Stimulated activated CD4-positive, alpha-beta T cell treated with anti-CD3 and anti-CD28 coated beads, Interleukin-4, amount 100 ng/mL, for 4 hours (primary cell): ENCODE data around the gene JOSD2.
"Not testable (repeated sequence)": the region's sequence is repeated elsewhere in the genome, so short reads cannot be mapped to it uniquely, and the experiment has no call there.

ENCODE experiments used
- DNase-seq, 2 experiments: peaks; one replicate each; pipeline ENCODE4 v3.0.0-alpha.2; 2020

Gene JOSD2

GRCh38 chr19:50546527-50547221 lies 35.7 kb upstream of the JOSD2 start:
- DNase-seq = no peak

DNA sequence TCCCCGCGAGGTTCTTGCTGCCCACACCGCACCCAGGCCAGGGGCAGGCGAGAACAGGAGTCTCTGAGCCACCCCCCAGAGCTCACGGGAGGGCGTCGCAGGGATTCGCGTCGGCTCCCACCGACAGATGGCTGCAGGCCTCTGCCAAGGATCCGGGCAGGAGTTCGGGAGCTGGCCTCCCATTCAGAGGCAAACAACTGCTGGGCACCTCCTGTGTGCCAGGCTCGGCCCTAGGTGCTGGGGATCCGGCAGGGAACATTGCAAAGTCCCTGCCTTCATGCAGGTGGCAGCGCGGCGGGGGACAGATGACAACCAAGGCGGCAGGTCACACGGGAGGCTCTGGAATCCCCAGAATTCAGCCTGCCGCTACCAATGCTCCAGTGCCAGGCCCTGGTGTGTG lies 32.0 kb upstream of the JOSD2 start:
- no peak for DNase-seq

GRCh38 chr19:50537769-50538230 lies 26.8 kb upstream of the JOSD2 start:
- peak; percentile 41 to 65 for DNase-seq

DNA sequence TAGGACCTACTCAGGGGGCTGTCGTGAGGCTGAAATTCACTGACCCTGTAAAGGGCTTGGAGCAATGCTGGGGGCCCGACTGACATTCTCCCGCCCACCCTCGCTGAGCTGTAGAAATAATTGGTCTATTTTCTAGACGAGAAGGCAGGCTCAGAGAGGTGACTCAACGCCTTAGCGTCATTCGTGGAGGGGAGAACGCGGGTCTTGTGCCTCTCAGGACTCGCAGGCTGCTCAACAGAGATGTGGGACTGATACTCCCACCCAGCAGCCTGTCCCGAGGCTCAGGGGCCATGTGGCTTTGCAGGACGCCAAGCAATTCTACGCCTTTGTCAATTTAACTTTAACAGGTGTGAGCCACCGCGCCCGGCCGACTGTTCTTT lies 26.3 kb upstream of the JOSD2 start:
- no peak for DNase-seq

DNA sequence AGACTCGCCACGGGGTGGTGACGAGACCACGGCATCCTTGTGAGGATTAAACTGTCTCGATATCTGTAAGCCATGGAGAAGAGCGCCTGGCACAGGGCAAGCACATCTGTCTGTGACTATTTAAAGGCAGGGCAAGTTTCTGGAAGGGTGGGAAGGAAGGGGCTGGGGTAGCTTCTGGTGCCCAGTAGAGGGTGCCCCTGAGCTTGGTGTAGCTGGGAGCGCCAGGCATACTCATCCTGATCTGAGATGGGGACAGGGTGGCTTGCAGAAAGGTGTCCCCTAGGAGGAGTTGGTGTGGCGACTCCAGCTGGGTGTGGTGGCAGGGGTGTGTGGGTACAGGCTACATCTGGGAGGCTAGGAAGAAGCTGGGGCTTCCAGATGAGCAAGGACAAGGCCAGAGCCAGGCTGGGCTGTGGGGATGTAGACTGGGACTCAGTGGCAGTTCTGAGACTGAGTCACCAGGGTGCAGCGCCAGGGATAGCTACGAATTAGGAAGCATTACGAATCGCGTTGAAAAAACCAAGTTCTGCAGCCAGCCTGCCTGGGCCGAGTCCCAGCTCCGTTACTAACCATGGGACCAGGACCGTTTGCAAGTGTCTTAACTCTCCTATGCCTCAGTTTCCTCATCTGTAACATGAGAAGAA lies 25.8 kb upstream of the JOSD2 start:
- DNase-seq = no peak

GRCh38 chr19:50535672-50536187 lies 24.7 kb upstream of the JOSD2 start:
- DNase-seq = no peak

DNA sequence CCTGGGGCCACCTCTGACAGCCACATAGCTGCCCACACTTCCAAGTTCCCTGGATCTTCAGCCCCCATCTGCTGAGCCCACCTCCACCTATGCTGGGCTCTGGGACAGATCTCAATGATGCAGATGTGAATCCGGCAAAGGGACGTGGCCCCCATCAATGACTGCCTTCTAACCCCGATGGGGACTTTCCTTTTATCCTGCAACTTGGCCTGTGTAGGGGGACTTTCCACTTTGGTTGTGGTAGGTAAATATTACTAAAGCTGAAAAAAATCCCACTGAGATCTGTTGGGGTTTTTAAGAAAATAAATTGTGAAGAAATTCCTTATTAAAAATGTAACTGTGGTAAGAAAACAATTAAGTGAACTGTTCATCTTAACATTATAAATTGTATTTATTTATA lies 23.5 kb upstream of the JOSD2 start:
- DNase-seq = no peak

GRCh38 chr19:50532952-50533351 lies 22.0 kb upstream of the JOSD2 start:
- DNase-seq = no peak

GRCh38 chr19:50531171-50531612 lies 20.2 kb upstream of the JOSD2 start:
- no peak for DNase-seq

DNA sequence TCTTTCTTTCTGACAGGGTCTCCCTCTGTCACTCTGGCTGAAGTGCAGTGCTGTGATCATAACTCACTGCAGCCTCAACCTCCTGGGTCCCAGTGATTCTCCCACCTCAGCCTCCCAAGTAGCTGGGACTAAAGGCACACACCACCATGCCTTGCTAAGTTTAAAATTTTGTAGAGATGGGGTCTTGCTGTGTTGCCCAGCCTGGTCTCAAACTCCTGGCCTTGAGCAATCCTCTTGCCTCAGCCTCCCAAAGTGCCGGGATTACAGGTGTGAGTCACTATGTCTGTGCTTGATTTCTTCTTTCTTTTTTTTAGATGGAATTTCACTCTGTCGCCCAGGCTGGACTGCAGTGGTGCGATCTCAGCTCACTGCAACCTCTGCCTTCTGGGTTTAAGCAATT lies 17.1 kb upstream of the JOSD2 start:
- not testable (repeated sequence) for DNase-seq

DNA sequence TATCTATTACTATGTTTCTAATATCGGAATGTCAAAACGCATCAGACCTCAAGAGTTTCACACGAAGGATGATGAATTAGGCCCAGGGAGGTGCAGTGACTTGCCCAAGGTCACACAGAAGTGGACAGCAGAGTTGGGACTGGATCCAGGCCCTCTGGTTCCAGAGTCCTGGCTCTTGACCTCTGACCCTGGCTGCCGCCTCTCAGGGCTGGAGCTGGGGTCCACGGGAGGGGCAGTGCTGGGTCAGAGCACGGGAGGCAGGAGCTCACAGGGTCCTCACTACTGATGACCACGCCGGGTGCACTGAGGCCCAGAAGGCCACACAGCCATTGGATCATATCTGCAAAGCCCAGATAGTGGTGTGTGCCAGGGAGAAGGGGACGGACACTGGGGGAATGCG lies 11.9 kb upstream of the JOSD2 start:
- no peak for DNase-seq

DNA sequence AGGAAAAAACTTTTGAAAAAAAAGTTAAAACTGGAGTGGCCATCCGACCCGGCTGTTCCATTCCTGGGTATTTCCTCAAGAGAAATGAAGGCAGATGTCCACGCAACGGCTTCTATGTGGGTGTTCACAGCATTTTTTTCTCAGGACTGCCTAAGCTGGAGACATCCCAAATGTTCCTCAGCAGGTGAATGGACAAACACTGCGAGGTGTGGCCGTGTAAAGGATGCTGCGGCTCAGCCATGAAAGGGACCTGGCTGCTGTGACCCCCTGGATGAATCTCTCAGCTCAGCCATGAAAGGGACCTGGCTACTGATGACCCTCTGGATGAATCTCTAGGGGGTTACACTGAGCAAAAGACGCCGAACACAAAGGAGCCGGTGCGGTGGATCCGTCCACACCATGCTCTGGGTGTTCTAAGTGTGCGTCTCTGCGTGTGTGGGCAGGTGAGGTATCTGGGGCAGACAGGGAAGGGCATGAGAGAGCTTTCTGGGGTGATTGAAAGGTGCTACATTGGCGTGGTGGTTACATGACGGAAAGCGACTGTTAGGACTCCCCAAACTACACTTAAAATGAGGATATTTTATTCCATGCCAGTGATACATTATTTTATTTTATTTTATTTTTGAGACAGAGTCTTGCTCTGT lies 10.0 kb upstream of the JOSD2 start:
- DNase-seq = no peak

- no peak for DNase-seq
Observed at GRCh38 chr19:50519006-50519575, 8.1 kb upstream of the JOSD2 start.

DNA sequence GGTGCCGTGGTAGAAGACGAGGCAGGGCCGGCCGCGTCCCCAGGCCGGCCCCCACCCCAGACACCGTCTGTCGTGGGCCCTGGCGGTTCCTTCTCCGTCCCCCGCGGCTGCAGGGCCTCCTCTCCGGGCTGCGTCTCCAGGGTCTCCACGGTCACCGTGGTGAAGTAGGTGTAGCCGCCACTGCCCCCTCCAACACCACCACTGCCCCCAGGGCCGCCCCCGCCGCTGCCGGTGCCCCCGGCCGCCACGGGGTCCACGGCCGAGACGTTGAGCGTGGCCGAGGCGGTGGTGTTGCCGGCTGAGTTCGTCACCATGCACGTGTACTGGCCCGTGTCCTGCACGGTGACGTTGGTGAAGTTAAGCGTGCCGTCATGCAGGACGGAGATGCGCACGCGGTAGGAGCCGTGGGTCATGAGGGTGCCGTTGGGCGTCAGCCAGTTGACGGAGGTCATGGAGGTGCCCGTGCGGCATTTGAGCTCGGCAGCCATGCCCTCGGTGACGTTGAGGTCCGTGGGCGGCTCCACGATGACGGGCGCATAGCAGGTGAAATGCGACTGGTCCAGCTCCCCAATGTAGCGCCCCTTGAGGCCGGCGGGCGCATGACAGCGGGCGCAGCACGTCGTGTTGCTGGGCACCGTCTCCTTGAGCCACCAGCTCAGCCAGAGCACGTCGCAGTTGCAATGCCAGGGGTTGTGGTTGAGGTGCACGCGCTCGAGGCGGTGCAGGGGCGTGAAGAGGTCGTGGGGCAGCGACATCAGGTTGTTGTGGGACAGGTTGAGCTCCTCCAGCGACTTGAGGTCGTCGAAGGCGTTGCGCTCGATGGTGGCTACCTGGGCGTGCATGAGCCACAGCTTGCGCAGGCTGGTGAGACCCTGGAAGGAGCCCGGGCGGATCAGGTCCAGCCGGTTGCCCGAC lies 7.4 kb upstream of the JOSD2 start:
- DNase-seq = no peak

GRCh38 chr19:50517704-50518075 lies 6.7 kb upstream of the JOSD2 start:
- no peak for DNase-seq

- no peak for DNase-seq
Observed at GRCh38 chr19:50516964-50517703, 6.1 kb upstream of the JOSD2 start.

GRCh38 chr19:50516456-50516855 lies 5.5 kb upstream of the JOSD2 start:
- no peak for DNase-seq

DNA sequence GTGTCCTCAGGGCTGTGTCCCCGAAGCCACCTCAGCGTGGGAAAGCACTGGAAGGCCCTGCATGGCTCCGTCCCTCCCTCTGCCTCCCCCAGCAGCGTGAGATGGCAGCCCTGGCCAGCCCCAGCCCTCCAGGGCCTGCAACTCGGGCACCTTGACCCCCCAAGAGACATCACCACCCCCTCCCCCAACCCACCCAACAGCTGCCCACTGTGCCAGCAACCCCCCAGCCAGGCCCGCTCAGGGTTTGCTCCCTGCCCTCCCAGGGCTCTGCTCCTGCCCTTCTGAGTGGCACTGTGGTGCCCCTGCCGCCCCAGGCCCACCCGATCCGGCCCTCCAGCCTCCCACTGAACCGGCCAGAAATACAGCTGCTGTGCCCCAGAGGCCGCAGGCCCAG lies 4.2 kb upstream of the JOSD2 start:
- DNase-seq = no peak

DNA sequence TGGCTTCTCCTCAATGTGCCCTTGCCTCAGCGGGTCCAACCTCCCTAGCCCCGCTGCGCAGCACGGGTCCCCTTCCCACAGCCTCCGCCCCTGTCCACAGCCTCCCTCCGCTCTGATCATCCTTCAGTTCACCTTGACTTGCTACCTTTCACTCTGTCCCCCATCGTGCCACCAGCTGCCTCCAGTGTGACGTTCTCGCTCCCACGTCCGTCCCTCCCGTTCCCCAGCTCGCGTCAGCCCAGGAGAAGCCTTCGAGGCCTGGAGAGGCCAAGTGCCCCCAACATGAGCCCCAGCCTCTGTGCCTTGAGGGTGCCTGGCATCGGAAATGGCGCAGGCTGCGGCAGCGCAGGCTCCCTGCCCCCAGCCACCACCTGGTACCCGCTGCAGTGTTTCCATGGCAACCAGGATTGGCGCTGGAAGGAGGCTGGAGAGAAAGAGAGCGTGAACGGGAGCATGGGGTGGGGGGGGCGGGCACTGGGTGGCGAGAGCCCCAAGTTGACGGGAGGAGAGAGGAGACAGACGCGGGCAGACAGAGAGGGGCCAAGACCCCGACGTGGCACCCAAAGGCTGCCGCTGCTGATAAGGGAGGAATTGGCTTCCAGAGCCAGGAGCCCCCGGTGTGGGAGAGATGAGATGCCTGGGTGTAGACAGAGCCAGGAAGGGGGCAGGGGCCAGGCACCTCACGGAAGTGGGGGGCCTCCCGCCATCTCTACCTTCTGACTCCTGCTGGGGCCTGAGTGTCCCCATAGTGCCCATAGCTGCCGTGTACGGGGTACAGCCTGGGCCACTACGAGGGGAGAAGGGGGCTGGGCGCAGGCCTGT lies 3.6 kb upstream of the JOSD2 start:
- no peak for DNase-seq

DNA sequence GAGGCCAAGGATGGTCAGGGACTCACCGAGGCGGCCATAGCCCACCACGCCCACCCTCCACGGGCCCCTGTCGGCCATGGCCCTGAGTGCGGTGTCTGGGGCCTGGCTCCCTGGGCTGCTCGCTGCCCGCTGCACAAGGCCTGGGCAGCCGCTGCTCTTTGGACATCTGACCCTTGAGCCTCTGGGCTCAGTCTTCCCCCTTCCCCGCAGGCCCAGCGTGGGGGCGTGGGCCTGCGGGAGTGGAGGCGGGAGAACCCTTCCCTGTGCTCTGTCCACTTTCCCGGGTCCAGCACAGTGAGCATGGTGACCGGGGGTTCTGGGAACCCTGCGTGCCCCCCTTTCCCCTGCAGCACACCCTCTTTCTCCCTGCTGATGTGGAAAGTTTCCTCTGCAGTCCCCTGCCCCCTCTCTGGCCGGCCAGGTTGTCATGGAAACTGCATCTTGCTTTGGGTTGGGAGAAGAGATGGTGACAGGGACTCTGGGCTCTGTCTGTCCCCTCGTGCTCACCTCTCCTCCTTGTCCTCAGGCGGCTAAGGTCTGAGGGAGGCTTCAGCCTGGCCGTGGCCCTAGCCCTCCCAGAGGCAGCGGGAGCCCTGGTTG lies 2.9 kb upstream of the JOSD2 start, which contains the start of gene ASPDH:
Gene ASPDH (minus strand): TSS at position 168 of the 600 bp plus-strand sequence. CDS start 90 bp downstream, at position 78.
- DNase-seq = no peak
